ENCODE results near the gene AHCTF1. TPM values are rescaled to one million over a fixed set of nuclear protein-coding genes. Genes with fewer than 3 reads are reported as not detected.

AHCTF1 gene
- total and polyA plus RNA-seq, 7 donors: 3.7 to 61.8 (median 35.7) TPM

GRCh38 chr1:246803373-246803772, 128.4 kb downstream of the AHCTF1 start:
- TF ChIP-seq CTCF (IDR thresholded peaks at IDR 0.05) (no peak), POLR2AphosphoS5 (IDR thresholded peaks at IDR 0.05) (no peak), EP300 (IDR thresholded peaks at IDR 0.05) (no peak), POLR2A (IDR thresholded peaks at IDR 0.05) (no peak)
- Histone ChIP-seq H3K27me3 (peaks cover 0 to 6% (median 0%) of the 10 kb centered on the region in 3 donors), H3K4me1 (no peaks in the 10 kb centered on the region), H3K27ac (no peak overlapping the region), H3K9me3 (no peaks in the 10 kb centered on the region), H3K4me3 (no peak overlapping the region), H3K36me3 (no peaks in the 10 kb centered on the region)
- DNase-seq: no peak
- 95% methylated on average over 6 of the region's 6 CpGs for WGBS, 2 donors
- intact Hi-C loops (cut with DNase I): no loop called here

DNA sequence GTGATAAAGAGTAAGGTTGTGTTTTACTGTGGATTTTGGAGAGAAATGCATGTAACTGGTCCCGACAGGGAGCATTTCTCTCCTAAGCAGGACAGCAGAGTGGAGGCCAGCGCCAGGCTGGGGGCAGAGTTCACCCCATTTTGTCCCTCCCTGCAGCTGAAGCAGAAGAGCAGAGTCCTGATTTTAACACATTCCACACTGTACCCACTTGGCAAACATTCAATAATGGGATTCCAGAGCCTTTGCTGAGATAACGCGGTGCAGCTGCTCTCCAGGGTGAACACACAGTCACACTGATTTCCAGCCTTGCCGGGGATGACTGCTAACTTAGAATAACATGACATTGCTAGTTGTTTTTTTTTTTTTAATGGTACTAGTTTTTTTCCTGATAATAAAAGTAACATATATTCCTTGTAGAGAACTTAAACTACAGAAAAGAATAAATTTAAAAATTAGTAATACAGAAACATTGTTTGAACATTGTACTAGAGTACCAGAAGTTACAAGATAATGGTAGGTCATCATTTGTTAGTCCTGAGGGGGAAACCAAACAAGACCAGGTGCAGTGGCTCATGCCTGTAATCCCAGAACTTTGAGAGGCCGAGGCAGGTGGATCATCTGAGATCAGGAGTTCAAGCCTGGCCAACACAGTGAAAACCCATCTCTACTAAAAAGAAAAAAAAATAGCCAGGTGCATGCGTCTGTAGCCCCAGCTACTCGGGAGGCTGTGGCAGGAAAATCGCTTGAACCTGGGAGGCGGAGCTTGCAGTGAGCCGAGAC, 130.3 kb downstream of the AHCTF1 start:
- no peak for DNase-seq
- intact Hi-C loops (cut with DNase I): no loop called here
- Histone ChIP-seq H3K4me3 (no peak overlapping the region), H3K9me3 (no peaks in the 10 kb centered on the region), H3K4me1 (no peaks in the 10 kb centered on the region), H3K36me3 (no peaks in the 10 kb centered on the region), H3K27ac (no peak overlapping the region), H3K27me3 (peaks cover 0 to 13% (median 0%) of the 10 kb centered on the region in 3 donors)
- TF ChIP-seq POLR2AphosphoS5 (IDR thresholded peaks at IDR 0.05): no peak
- 50 to 82% methylated on average over 11 of the region's 11 CpGs for WGBS, 2 donors

DNA sequence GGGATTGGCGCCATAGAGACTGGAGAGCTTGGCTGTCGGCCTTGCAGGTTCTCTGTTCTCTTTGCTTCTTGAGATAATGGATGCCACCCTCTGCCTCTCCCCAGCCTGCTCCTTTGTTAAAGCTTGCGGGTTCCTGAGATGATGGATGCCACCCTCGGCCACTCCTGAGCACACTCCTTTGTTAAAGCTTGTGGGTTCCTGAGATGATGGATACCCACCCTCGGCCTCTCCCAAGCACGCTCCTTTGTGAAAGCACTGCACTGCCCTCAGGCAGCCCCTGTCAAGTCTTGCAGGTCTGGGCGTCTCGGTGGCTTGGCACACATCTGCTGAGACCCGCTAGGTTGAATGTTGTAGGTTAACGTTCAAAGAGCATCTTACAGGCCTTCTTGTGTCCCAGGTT, 131.0 kb downstream of the AHCTF1 start:
- TF ChIP-seq POLR2A (IDR thresholded peaks at IDR 0.05) (no peak), EP300 (IDR thresholded peaks at IDR 0.05) (no peak), POLR2AphosphoS5 (IDR thresholded peaks at IDR 0.05) (no peak), CTCF (IDR thresholded peaks at IDR 0.05) (no peak)
- Histone ChIP-seq H3K4me1 (no peaks in the 10 kb centered on the region), H3K9me3 (no peaks in the 10 kb centered on the region), H3K27ac (no peak overlapping the region), H3K36me3 (no peaks in the 10 kb centered on the region), H3K4me3 (no peak overlapping the region), H3K27me3 (peaks cover 0 to 13% (median 0%) of the 10 kb centered on the region in 3 donors)
- DNase-seq: no peak
- intact Hi-C loops (cut with DNase I): no loop called here
- WGBS, 2 donors: 56 to 84% methylated on average over 10 of the region's 10 CpGs

DNA sequence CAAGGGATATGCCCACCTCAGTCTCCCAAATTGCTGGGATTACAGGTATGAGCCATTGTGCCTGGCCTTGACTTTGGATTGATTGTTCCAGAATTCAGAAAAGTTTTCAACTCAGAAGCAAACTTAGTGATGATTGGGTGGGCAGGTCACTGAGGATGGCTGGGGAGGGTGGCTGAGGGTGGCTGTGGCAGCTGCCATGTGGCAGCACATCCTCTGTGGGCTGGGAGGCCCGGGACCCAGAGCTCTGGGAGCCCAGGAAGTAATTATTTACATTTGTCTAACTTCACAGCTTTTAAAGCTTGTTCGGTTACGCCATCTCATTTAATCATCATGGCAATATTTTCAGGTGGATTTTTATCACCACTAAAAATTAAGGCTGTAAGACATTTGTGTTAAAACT, 131.4 kb downstream of the AHCTF1 start:
- no peak for DNase-seq
- Histone ChIP-seq H3K27me3 (peaks cover 0 to 14% (median 0%) of the 10 kb centered on the region in 3 donors), H3K4me1 (no peaks in the 10 kb centered on the region), H3K9me3 (no peaks in the 10 kb centered on the region), H3K4me3 (no peak overlapping the region), H3K27ac (no peak overlapping the region), H3K36me3 (no peaks in the 10 kb centered on the region)
- no peak for TF ChIP-seq POLR2A (IDR thresholded peaks at IDR 0.05)
- TF ChIP-seq CTCF (IDR thresholded peaks at IDR 0.05): no peak
- TF ChIP-seq POLR2AphosphoS5 (IDR thresholded peaks at IDR 0.05): no peak
- TF ChIP-seq EP300 (IDR thresholded peaks at IDR 0.05): no peak
- WGBS, 2 donors: 15 to 72% methylated on average over 3 of the region's 3 CpGs
- intact Hi-C loops (cut with DNase I): no loop called here

GRCh38 chr1:246798606-246799496, 132.9 kb downstream of the AHCTF1 start:
- Histone ChIP-seq H3K27me3 (peaks cover 0 to 16% (median 0%) of the 10 kb centered on the region in 3 donors), H3K9me3 (no peaks in the 10 kb centered on the region), H3K4me3 (no peak overlapping the region), H3K4me1 (peaks cover 0 to 12% (median 7%) of the 10 kb centered on the region in 4 donors), H3K27ac (no peak overlapping the region), H3K36me3 (no peaks in the 10 kb centered on the region)
- intact Hi-C loops (cut with DNase I): no loop called here
- DNase-seq: no peak
- no peak for TF ChIP-seq EP300 (IDR thresholded peaks at IDR 0.05)
- TF ChIP-seq POLR2AphosphoS5 (IDR thresholded peaks at IDR 0.05): no peak
- no peak for TF ChIP-seq CTCF (IDR thresholded peaks at IDR 0.05)
- no peak for TF ChIP-seq POLR2A (IDR thresholded peaks at IDR 0.05)
- 79 to 88% methylated on average over 22 of the region's 22 CpGs for WGBS, 2 donors

Data from sigmoid colon (tissue), 7 donors.